Osteoblast (primary cell): Measurements from ENCODE around the gene KIF24. TPM values are rescaled to one million over a fixed set of nuclear protein-coding genes. Genes with fewer than 3 reads are reported as not detected.

Experiments used
- DNase-seq: peaks from one replicate; pipeline ENCODE4 v3.0.0; 2011; ENCODE audit warnings: low spot score, mixed read lengths; ENCODE audit not compliant: insufficient read length; ENCODE audit errors: missing footprints
- H2AFZ ChIP-seq: 2 replicates; pipeline ENCODE4 v1.6.0; 2011; ENCODE audit warnings: mild to moderate bottlenecking, low read length
- H3K27ac ChIP-seq: 2 replicates; pipeline ENCODE4 v1.5.1; 2011; ENCODE audit warnings: mild to moderate bottlenecking, low read depth, low read length, moderate library complexity
- H3K27me3 ChIP-seq: 2 replicates; pipeline ENCODE4 v1.6.0; 2012; ENCODE audit warnings: mild to moderate bottlenecking, control low read depth, inconsistent platforms, low read length, moderate library complexity; ENCODE audit not compliant: insufficient read depth
- H3K36me3 ChIP-seq: 2 replicates; pipeline ENCODE4 v1.5.1; 2011; ENCODE audit warnings: mild to moderate bottlenecking, low read length, control low read depth, moderate library complexity; ENCODE audit not compliant: insufficient read depth
- H3K4me1 ChIP-seq: 2 replicates; pipeline ENCODE4 v1.5.1; 2011; ENCODE audit warnings: mild to moderate bottlenecking, low read length, control low read depth, moderate library complexity; ENCODE audit not compliant: insufficient read depth
- H3K4me2 ChIP-seq: 2 replicates; pipeline ENCODE4 v1.6.0; 2011; ENCODE audit warnings: mild to moderate bottlenecking, low read length; ENCODE audit not compliant: insufficient read depth
- H3K4me3 ChIP-seq: fragments of 200-600 bp; sonication (generic); 3 replicates; pipeline ENCODE4 v1.5.1; 2012; ENCODE audit warnings: mild to moderate bottlenecking, low read length, inconsistent platforms; ENCODE audit not compliant: insufficient read depth
- H3K79me2 ChIP-seq: 2 replicates; pipeline ENCODE4 v1.6.0; 2012; ENCODE audit warnings: mild to moderate bottlenecking, low read length, control low read depth, inconsistent platforms; ENCODE audit not compliant: insufficient read depth
- H3K9me3 ChIP-seq: 2 replicates; pipeline ENCODE4 v1.5.1; 2011; ENCODE audit warnings: low read depth, low read length, control low read depth
- H4K20me1 ChIP-seq: 2 replicates; pipeline ENCODE4 v1.6.0; 2012; ENCODE audit warnings: mild to moderate bottlenecking, low read length, control low read depth; ENCODE audit not compliant: insufficient read depth
- CTCF ChIP-seq: IDR thresholded peaks from 2 replicates; pipeline ENCODE4 v1.5.1; 2011; ENCODE audit warnings: mild to moderate bottlenecking, low read depth, low read length, moderate library complexity; ENCODE audit errors: extremely low read depth
- total RNA-seq: library from RNA; depleted of rRNA; stranded (reverse); fragments of >200 nt; gene quantifications from 2 replicates; pipeline ENCODE4 v1.2.3, GENCODE V29; 2012

The KIF24 gene
- total RNA-seq, 1 donor = 1.8 TPM

- H3K27ac ChIP-seq = no peak overlapping the region
- TF ChIP-seq CTCF = peak; percentile 36
- peaks cover 21% of the 10 kb centered on the region for H4K20me1 ChIP-seq
- H3K4me2 ChIP-seq = no peak overlapping the region
- H3K27me3 ChIP-seq = no peaks in the 10 kb centered on the region
- H3K4me1 ChIP-seq = no peaks in the 10 kb centered on the region
- H2AFZ ChIP-seq = no peak overlapping the region
- H3K9me3 ChIP-seq = no peaks in the 10 kb centered on the region
- no peak for DNase-seq
- peaks cover 33% of the 10 kb centered on the region for H3K36me3 ChIP-seq
- H3K79me2 ChIP-seq = peaks cover 47% of the 10 kb centered on the region
- H3K4me3 ChIP-seq = no peak overlapping the region
These were observed 8.3 kb upstream of the KIF24 start for GRCh38 chr9:34337403-34337802.

GRCh38 chr9:34335376-34335775, 6.3 kb upstream of the KIF24 start:
- Histone ChIP-seq H3K79me2 (peaks cover 52% of the 10 kb centered on the region), H4K20me1 (peaks cover 24% of the 10 kb centered on the region), H2AFZ (no peak overlapping the region), H3K4me1 (no peaks in the 10 kb centered on the region), H3K9me3 (no peaks in the 10 kb centered on the region), H3K4me3 (no peak overlapping the region), H3K27ac (no peak overlapping the region), H3K4me2 (no peak overlapping the region), H3K36me3 (peaks cover 19% of the 10 kb centered on the region), H3K27me3 (no peaks in the 10 kb centered on the region)
- no peak for TF ChIP-seq CTCF
- DNase-seq = no peak

- no peak for DNase-seq
- no peaks in the 10 kb centered on the region for H3K27me3 ChIP-seq
- H3K4me2 ChIP-seq = no peak overlapping the region
- H3K9me3 ChIP-seq = no peaks in the 10 kb centered on the region
- H2AFZ ChIP-seq = no peak overlapping the region
- H3K79me2 ChIP-seq = peaks cover 55% of the 10 kb centered on the region
- H3K4me3 ChIP-seq = no peak overlapping the region
- no peak overlapping the region for H3K27ac ChIP-seq
- H3K4me1 ChIP-seq = no peaks in the 10 kb centered on the region
- peaks cover 24% of the 10 kb centered on the region for H4K20me1 ChIP-seq
- TF ChIP-seq CTCF = no peak
- peaks cover 16% of the 10 kb centered on the region for H3K36me3 ChIP-seq
These were observed 5.8 kb upstream of the KIF24 start for GRCh38 chr9:34334916-34335315.

GRCh38 chr9:34334337-34334824, 5.3 kb upstream of the KIF24 start:
- H3K4me2 ChIP-seq = no peak overlapping the region
- H4K20me1 ChIP-seq = peaks cover 24% of the 10 kb centered on the region
- H3K4me3 ChIP-seq = no peak overlapping the region
- H3K27me3 ChIP-seq = no peaks in the 10 kb centered on the region
- peaks cover 14% of the 10 kb centered on the region for H3K36me3 ChIP-seq
- peaks cover 58% of the 10 kb centered on the region for H3K79me2 ChIP-seq
- no peak overlapping the region for H2AFZ ChIP-seq
- no peaks in the 10 kb centered on the region for H3K4me1 ChIP-seq
- no peak for TF ChIP-seq CTCF
- no peak overlapping the region for H3K27ac ChIP-seq
- peak; percentile 56 for DNase-seq
- no peaks in the 10 kb centered on the region for H3K9me3 ChIP-seq
